Activated CD4-positive, alpha-beta T cell treated with anti-CD3 and anti-CD28 coated beads, Interleukin-10, Interleukin-2, amounts not matched to agents 100 ng/mL and 50 ng/mL, durations not matched to agents 16 hours and 8 hours (primary cell): ENCODE data around the gene PHF10.

Source experiments
- DNase-seq: peaks from one replicate; pipeline ENCODE4 v3.0.0-alpha.2; 2020

Gene PHF10

GRCh38 chr6:169722362-169723199 lies 1.7 kb downstream of the PHF10 start:
- peak; percentile 38 for DNase-seq

DNA sequence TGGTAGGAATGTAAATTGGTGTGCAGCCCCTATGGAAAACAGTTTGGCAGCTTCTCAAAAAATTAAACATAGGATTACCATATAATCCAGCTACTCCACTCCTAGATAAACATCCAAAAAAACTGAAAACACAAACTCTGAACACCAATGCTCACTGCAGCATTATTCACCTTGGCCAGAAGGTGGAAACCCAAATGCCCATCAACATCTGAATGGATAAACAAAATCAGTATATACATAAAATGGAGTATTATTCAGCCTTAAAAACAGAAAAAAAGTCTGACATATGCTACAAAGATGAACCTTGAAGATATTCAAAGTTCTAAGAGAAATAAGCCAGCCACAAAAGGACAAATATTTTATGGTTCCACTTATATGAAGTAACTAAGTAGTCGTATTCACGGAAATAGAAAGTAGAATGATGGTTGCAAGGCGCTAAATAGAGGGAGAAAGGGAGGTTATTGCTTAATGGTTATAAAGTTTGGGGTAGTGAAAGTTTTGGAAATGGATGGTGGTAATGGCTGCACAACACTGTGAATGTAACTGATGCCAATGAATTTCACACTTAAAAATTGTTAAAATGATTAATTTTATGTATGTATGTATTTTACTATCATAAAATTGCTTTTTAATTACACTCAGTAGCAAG lies 4.0 kb downstream of the PHF10 start:
- DNase-seq = no peak

DNA sequence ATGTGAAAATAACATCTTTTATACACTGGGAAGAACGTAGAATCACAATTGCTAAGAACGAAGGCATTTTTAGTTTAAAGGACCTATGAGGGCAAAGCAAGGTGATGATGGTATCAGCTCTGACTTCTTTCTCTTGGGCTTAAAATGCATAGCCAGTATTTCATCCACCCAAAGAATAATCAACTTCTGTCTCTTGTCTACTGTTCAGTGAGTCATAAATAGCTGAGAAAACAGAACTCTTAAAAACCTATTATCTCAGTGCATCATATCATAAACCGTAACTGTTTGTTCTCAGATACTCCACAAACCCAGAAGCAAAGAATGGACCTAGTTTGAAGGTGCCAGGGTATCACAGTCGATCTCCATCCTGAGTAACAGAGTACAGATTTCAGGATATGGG lies 5.2 kb downstream of the PHF10 start:
- no peak for DNase-seq

- DNase-seq = no peak
Observed at GRCh38 chr6:169714595-169714994, 9.7 kb downstream of the PHF10 start.

GRCh38 chr6:169714178-169714577 lies 10.1 kb downstream of the PHF10 start:
- DNase-seq = no peak

DNA sequence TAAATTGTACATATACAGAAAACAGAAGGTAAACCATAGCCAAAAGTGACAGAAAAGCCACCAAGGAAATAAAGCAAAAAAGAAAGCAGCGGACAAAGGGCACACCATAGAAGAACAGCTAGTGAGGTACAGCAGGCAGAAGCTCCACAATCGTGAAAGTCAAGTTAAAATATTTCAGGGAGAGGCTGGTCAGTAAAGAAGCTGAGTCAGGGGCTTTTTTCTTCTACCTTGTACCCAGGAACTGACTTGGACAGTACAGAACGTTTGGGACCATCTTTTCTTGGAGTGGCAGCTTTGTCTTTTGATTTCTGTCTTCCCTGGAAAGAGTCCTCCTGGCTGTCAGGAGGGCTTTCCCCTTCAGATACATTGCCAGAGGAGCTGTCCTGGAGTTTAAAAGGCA lies 14.3 kb downstream of the PHF10 start:
- DNase-seq = no peak

- DNase-seq = no peak
Observed at GRCh38 chr6:169709293-169709692, 15.0 kb downstream of the PHF10 start.

- no peak for DNase-seq
Observed at GRCh38 chr6:169707772-169708171, 16.5 kb downstream of the PHF10 start.

GRCh38 chr6:169702840-169703246 lies 21.5 kb downstream of the PHF10 start:
- DNase-seq = no peak

DNA sequence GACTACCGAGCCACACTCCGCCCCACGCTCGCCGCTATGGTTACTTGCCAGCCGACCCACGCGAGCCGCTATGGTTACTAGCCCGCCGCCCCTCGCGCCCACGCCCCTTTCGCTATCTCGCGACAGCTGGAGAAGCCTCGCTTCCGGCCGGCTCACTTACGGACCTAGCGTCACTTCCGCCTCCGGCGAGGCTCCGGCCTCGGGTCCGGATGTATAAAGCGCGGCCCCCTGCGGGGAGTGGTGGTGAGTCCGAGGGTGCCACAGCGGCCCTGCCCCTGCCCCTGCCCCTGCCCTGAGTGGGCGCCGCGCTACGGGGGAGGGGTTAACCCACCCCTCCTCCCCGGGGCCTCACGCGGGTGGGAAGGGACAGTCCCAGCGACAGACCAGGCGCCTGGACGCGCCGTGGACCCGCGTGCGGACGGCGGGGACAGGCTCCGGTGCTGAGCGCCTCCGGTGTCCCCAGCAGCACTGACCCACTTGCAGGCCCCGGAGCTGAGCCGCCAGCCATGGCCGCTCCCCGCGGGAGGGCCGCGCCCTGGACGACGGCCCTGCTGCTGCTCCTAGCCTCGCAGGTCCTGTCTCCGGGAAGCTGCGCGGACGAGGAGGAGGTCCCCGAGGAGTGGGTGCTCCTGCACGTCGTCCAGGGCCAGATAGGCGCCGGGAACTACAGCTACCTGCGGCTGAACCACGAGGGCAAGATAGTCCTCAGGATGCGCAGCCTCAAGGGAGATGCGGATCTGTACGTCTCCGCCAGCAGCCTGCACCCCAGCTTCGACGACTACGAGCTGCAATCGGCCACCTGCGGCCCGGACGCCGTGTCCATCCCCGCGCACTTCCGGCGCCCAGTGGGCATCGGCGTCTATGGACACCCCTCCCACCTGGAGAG lies 22.1 kb downstream of the PHF10 start, which contains the start of the genes C6orf120 and WDR27:
Gene C6orf120 (plus strand): TSS at position 173 of the 886 bp plus-strand sequence. CDS start 334 bp downstream, at position 507.
Gene WDR27 (minus strand): TSS at position 76 of the 886 bp plus-strand sequence. CDS start 13,024 bp downstream, outside the sequence.
- DNase-seq = peak; percentile 98

- no peak for DNase-seq
Observed at GRCh38 chr6:169701311-169701953, 22.9 kb downstream of the PHF10 start.

GRCh38 chr6:169700296-169700695 lies 24.0 kb downstream of the PHF10 start:
- DNase-seq = no peak

- DNase-seq = peak; percentile 18
Observed at GRCh38 chr6:169697115-169697514, 27.2 kb downstream of the PHF10 start.

DNA sequence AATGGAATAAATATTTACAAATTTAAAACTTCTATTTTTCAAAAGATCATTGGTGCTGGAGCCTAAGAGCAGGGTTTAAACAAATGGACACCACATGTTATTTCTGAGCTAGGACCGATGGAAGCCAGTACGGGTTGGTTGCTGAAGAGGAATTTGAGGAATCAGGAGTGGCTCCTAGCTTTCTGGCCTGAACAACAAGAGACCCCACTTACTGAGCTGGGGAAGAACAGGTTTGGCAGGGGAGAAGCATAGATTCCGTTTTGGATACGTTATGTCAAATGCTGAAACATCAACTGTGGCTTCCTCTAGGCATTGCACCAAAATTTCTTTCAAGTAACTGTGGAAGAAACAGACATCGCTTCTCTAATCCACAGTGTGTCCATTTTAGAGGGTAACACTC lies 29.2 kb downstream of the PHF10 start:
- no peak for DNase-seq

GRCh38 chr6:169692516-169692915 lies 31.8 kb downstream of the PHF10 start:
- DNase-seq = no peak

DNA sequence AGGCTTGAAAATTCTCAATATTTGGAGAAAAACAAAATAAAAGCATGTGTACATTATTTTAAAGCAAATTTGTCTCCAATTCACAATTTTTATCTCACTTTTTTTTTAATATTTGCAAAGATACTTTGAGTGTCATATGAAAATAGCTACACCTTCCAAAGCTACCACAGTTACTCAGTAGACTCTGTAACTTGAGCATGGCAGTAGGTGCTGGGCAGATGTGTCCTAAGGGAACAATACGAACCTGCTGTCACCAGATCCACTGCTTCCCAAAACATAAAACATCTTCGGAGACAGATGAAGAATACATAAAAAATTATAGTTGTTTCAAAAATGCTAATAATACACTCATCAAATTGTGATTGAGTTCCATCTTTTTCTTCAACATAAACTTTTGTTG lies 33.0 kb downstream of the PHF10 start:
- DNase-seq = no peak

DNA sequence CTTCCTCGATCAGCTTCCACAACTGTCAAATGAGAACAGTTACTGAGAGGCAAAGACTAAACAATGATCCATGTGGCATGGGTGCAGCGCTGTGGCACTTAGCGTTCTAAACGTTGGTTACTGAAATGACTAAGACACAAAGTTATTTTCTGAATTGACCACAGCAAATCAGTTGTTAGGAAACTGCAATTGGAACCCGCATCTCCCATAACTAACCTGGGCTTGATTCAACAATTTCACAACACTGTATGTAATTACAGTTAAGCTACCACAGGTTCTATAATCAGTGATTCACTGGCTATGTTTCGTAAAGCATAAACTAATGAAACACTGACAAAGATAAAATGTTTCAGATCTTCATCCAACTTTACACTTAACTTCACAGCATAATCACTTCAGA lies 35.0 kb downstream of the PHF10 start:
- DNase-seq = peak; percentile 25

- no peak for DNase-seq
Observed at GRCh38 chr6:169685860-169686259, 38.4 kb downstream of the PHF10 start.

GRCh38 chr6:169684056-169684455 lies 40.2 kb downstream of the PHF10 start:
- DNase-seq = no peak

DNA sequence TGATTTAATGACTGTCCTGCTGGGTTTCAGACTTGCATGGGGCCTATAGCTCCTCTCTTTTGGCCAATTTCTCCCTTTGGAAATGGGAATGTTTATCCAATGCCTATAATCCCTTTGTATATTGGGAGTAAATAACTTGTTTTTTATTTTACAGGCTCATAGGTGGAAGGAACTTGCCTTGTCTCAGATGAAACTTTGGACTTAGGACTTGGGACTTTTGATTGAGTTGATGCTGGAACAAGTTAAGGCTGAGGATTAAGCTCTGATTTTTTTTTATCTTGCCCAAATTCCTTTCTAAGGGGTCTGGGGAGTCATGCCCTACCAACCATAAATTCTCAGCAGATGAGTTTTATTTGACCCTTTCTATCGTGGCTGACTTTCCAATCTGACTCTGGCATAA lies 46.0 kb downstream of the PHF10 start:
- no peak for DNase-seq

DNA sequence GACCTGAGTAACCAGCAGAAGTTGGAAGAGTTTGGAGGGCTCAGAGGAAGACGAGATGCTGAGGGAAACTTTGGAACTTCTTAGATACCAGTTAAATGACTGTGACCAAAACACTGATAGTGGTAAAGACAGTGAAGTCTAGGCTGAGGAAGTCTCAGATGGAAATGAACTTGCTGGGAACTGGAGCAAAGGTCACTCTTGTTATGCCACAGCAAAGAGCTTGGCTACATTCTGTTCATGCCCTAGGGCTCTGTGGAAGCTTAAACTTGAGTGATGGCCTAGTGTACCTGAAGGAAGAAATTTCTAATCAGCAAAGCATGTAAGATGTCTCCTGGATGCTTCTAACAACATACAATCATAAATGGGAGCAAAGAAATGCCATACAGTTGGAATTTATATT lies 47.2 kb downstream of the PHF10 start:
- DNase-seq = no peak

DNA sequence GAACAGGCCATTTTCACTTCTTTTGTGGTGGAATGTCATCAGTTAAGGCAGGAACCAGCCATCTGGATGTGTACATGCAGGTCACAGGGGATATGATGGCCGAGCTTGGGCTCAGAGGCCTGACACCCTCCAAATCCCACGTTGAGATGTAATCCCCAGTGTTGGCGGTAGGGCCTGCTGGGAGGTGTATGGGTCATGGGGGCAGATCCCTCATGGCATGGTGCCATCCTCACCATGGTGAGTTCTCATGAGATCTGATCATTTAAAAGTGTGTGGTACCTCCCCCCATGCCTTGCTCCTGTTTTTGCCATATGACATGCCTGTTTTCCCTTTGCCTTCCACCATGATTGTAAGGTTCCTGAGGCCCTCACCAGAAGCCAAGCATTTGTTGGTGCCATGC lies 49.3 kb downstream of the PHF10 start:
- no peak for DNase-seq

DNA sequence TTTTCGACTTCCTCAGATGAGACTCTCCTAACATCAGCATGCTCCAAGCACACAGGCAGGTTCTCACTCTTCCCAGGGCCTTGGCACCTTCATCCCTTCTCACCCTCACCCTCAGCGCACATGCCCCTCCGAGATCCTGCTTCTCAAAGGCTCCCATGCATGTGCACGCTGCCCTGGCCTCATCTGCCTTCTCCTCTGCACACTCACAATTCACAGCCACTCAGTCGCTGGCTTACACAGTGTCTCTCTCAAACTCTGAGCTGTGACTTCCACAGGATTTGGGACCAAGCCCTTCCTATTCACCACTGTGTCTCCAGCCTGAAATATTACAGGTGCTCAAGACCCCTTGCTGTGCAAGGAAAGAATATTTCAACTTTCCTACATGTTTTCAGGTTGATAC lies 52.7 kb downstream of the PHF10 start:
- DNase-seq = no peak
